GM12878 (cell line): ENCODE measurements around the gene NDUFAF5. TPM values are rescaled to one million over a fixed set of nuclear protein-coding genes. Genes with fewer than 3 reads are reported as not detected.

Source experiments
- E2F4 ChIP-seq: IDR thresholded peaks from 2 replicates; pipeline ENCODE4 v1.6.1; 2012; ENCODE audit warnings: low read depth, low read length, improper control_type of control experiment
- ZNF207 ChIP-seq: fragments of 450-650 bp; IDR thresholded peaks from 2 replicates; pipeline ENCODE4 v1.6.1; 2014; ENCODE audit warnings: antibody characterized with exemption, mild to moderate bottlenecking, borderline replicate concordance
- polyA plus RNA-seq, 11 experiments: library from polyadenylated mRNA; depleted of rRNA in 4 of 11; unstranded in 6 of 11; stranded (reverse) in 5 of 11; fragments of >200 nt; fragmentation: Nextera tagmentation in 4 of 11; fragmentation: Illumina TruSeq in 1 of 11; extraction: Ambion mirVana in 4 of 11; extraction: Trizol in 1 of 11; gene quantifications; 1 replicate in 1 of 11; 2 replicates in 10 of 11; pipeline versions ENCODE4 v1.2.1 to v1.2.3, GENCODE V29; 2011 to 2016; ENCODE audit warnings: inconsistent platforms in 2 of 11, missing spikeins in 2 of 11, low read depth in 1 of 11
- total RNA-seq, 4 experiments: library from RNA; depleted of rRNA in 3 of 4; stranded (reverse); fragments of >200 nt in 3 of 4; fragmentation: Illumina TruSeq in 1 of 4; extraction: Trizol in 1 of 4; gene quantifications; 2 replicates each; pipeline versions ENCODE4 v1.2.1 to v1.2.3, GENCODE V29; 2013 to 2021

The NDUFAF5 gene
- total and polyA plus RNA-seq, 10 of the 15 experiments (the other 5 are each of a cell fraction or from before 2014, with no cell fraction given) = 15.6 to 36.9 (median 28.0) TPM

GRCh38 chr20:13870170-13870748, 85.4 kb downstream of the NDUFAF5 start (continued):
- TF ChIP-seq E2F4 (no peak), ZNF207 (no peak)
- TF ChIP-seq, all 136 proteins: peak for 0

Other genes with a start within 250 kb of the NDUFAF5 start
- gene TASP1, start 146.1 kb upstream of the NDUFAF5 start, total RNA-seq (2014; rRNA removed) = 9.2 and 10.1 TPM in 2 replicates
- gene TASP1, start 146.1 kb upstream of the NDUFAF5 start, total RNA-seq (2014; rRNA removed; fragmentation: Illumina TruSeq; extraction: Trizol) = 9.6 and 11.4 TPM in 2 replicates
- 10.0 and 10.1 TPM in 2 replicates for gene TASP1, start 146.1 kb upstream of the NDUFAF5 start, total RNA-seq (2021)
- 10.8 and 14.8 TPM in 2 replicates for gene TASP1, start 146.1 kb upstream of the NDUFAF5 start, polyA plus RNA-seq (2011; rRNA removed)
- 7.4 and 7.9 TPM in 2 replicates for gene TASP1, start 146.1 kb upstream of the NDUFAF5 start, polyA plus RNA-seq (2014; fragmentation: Illumina TruSeq; extraction: Trizol)
- 10 to 100 TPM; 12.3 to 17.8 TPM for gene TASP1, start 146.1 kb upstream of the NDUFAF5 start, polyA plus RNA-seq (2014; fragmentation: Nextera tagmentation; extraction: Ambion mirVana)
- gene TASP1, start 146.1 kb upstream of the NDUFAF5 start, polyA plus RNA-seq (2014; rRNA removed) = 7.6 and 7.7 TPM in 2 replicates
- gene TASP1, start 146.1 kb upstream of the NDUFAF5 start, polyA plus RNA-seq (2016; fragmentation: Nextera tagmentation; extraction: Ambion mirVana) = 10 to 100 TPM; 14.8 to 15.7 TPM
- gene ESF1, start 109 bp upstream of the NDUFAF5 start, total RNA-seq (2014; rRNA removed) = 9.2 and 15.0 TPM in 2 replicates
- gene ESF1, start 109 bp upstream of the NDUFAF5 start, total RNA-seq (2014; rRNA removed; fragmentation: Illumina TruSeq; extraction: Trizol) = 32.9 and 36.3 TPM in 2 replicates
- 19.1 and 20.2 TPM in 2 replicates for gene ESF1, start 109 bp upstream of the NDUFAF5 start, total RNA-seq (2021)
- 9.4 and 18.3 TPM in 2 replicates for gene ESF1, start 109 bp upstream of the NDUFAF5 start, polyA plus RNA-seq (2011; rRNA removed)
- 36.2 and 46.3 TPM in 2 replicates for gene ESF1, start 109 bp upstream of the NDUFAF5 start, polyA plus RNA-seq (2014; fragmentation: Illumina TruSeq; extraction: Trizol)
- 10 to 100 TPM; 20.2 to 27.6 TPM for gene ESF1, start 109 bp upstream of the NDUFAF5 start, polyA plus RNA-seq (2014; fragmentation: Nextera tagmentation; extraction: Ambion mirVana)
- gene ESF1, start 109 bp upstream of the NDUFAF5 start, polyA plus RNA-seq (2014; rRNA removed) = 11.5 and 16.5 TPM in 2 replicates
- gene ESF1, start 109 bp upstream of the NDUFAF5 start, polyA plus RNA-seq (2016; fragmentation: Nextera tagmentation; extraction: Ambion mirVana) = 10 to 100 TPM; 11.0 to 14.1 TPM
- gene SEL1L2, start 205.6 kb downstream of the NDUFAF5 start, total RNA-seq (2014; rRNA removed) = not detected in 2 replicates
- not detected in 2 replicates for gene SEL1L2, start 205.6 kb downstream of the NDUFAF5 start, total RNA-seq (2014; rRNA removed; fragmentation: Illumina TruSeq; extraction: Trizol)
- not detected in 2 replicates for gene SEL1L2, start 205.6 kb downstream of the NDUFAF5 start, total RNA-seq (2021)
- gene SEL1L2, start 205.6 kb downstream of the NDUFAF5 start, polyA plus RNA-seq (2011; rRNA removed) = not detected in 2 replicates
- not detected in 2 replicates for gene SEL1L2, start 205.6 kb downstream of the NDUFAF5 start, polyA plus RNA-seq (2014; fragmentation: Illumina TruSeq; extraction: Trizol)
- gene SEL1L2, start 205.6 kb downstream of the NDUFAF5 start, polyA plus RNA-seq (2014; fragmentation: Nextera tagmentation; extraction: Ambion mirVana) = not detected
- gene SEL1L2, start 205.6 kb downstream of the NDUFAF5 start, polyA plus RNA-seq (2014; rRNA removed) = not detected in 2 replicates
- not detected for gene SEL1L2, start 205.6 kb downstream of the NDUFAF5 start, polyA plus RNA-seq (2016; fragmentation: Nextera tagmentation; extraction: Ambion mirVana)
- gene MACROD2, start 210.5 kb downstream of the NDUFAF5 start, total RNA-seq (2014; rRNA removed) = 1.0 and 1.1 TPM in 2 replicates
- 3.5 and 3.8 TPM in 2 replicates for gene MACROD2, start 210.5 kb downstream of the NDUFAF5 start, total RNA-seq (2014; rRNA removed; fragmentation: Illumina TruSeq; extraction: Trizol)
- gene MACROD2, start 210.5 kb downstream of the NDUFAF5 start, total RNA-seq (2021) = 2.9 TPM in 2 replicates
- 21.5 and 43.1 TPM in 2 replicates for gene MACROD2, start 210.5 kb downstream of the NDUFAF5 start, polyA plus RNA-seq (2011; rRNA removed)
- gene MACROD2, start 210.5 kb downstream of the NDUFAF5 start, polyA plus RNA-seq (2014; fragmentation: Illumina TruSeq; extraction: Trizol) = 4.3 and 5.1 TPM in 2 replicates
- gene MACROD2, start 210.5 kb downstream of the NDUFAF5 start, polyA plus RNA-seq (2014; fragmentation: Nextera tagmentation; extraction: Ambion mirVana) = 1 to 10 TPM; 1.4 to 1.8 TPM
- gene MACROD2, start 210.5 kb downstream of the NDUFAF5 start, polyA plus RNA-seq (2014; rRNA removed) = 2.2 and 2.3 TPM in 2 replicates
- 1 to 10 TPM; 1.7 to 2.2 TPM for gene MACROD2, start 210.5 kb downstream of the NDUFAF5 start, polyA plus RNA-seq (2016; fragmentation: Nextera tagmentation; extraction: Ambion mirVana)